Fibroblast of the aortic adventitia (primary cell): Measurements from ENCODE around the gene PRSS8. TPM values are rescaled to one million over a fixed set of nuclear protein-coding genes. Genes with fewer than 3 reads are reported as not detected.
"Not testable (repeated sequence)": the region's sequence is repeated elsewhere in the genome, so short reads cannot be mapped to it uniquely, and the experiment has no call there.

ENCODE experiments used
- DNase-seq: peaks from one replicate; pipeline ENCODE4 v3.0.0-alpha.2; 2010; ENCODE audit warnings: low read depth
- H3K4me3 ChIP-seq: 2 replicates; pipeline ENCODE4 v1.5.1; 2011; ENCODE audit warnings: low read depth, mild to moderate bottlenecking, control low read depth, low read length, moderate library complexity
- CTCF ChIP-seq: IDR thresholded peaks from 2 replicates; pipeline ENCODE4 v1.5.1; 2011; ENCODE audit warnings: mild to moderate bottlenecking, low read length, control low read depth, inconsistent platforms; ENCODE audit not compliant: insufficient read depth
- total RNA-seq: library from RNA; depleted of rRNA; stranded (reverse); fragments of >200 nt; gene quantifications from 2 replicates; pipeline ENCODE4 v1.2.3, GENCODE V29; 2012; ENCODE audit warnings: low replicate concordance

The PRSS8 gene
- total RNA-seq, 1 donor: not detected

- DNase-seq: no peak
- H3K4me3 ChIP-seq: no peak overlapping the region
Observed at GRCh38 chr16:31107465-31107867, 28.1 kb downstream of the PRSS8 start.

GRCh38 chr16:31106509-31107464 lies 28.7 kb downstream of the PRSS8 start:
- H3K4me3 ChIP-seq: no peak overlapping the region
- TF ChIP-seq CTCF: no peak
- no peak for DNase-seq

More at GRCh38 chr16:31107465-31107867, 28.1 kb downstream of the PRSS8 start:
- TF ChIP-seq CTCF: no peak

- TF ChIP-seq CTCF: peak; percentile 89
- peak; percentile 59 for DNase-seq
- no peak overlapping the region for H3K4me3 ChIP-seq
Observed at GRCh38 chr16:31105677-31106213, 29.8 kb downstream of the PRSS8 start.

- DNase-seq, H3K4me3 ChIP-seq: not testable (repeated sequence)
Observed at GRCh38 chr16:31100876-31101641, 34.5 kb downstream of the PRSS8 start.

- peak; percentile 30 for DNase-seq
- TF ChIP-seq CTCF: no peak
- no peak overlapping the region for H3K4me3 ChIP-seq
Observed at GRCh38 chr16:31099860-31100638, 35.5 kb downstream of the PRSS8 start.

- no peak for TF ChIP-seq CTCF
- peak; percentile 97 for DNase-seq
Observed at GRCh38 chr16:31094424-31095120, 41.0 kb downstream of the PRSS8 start, which contains the start of gene VKORC1. Gene VKORC1, minus strand, starts transcription at chr16:31094797. Its CDS starts 68 bp downstream, at chr16:31094729.

More at GRCh38 chr16:31094424-31095120, 41.0 kb downstream of the PRSS8 start, which contains the start of gene VKORC1:
- H3K4me3 ChIP-seq: peak within 1 kb of the TSS; percentile 94
